GM12864 (cell line): Measurements from ENCODE around the gene RASGRP4.

Source experiments
- DNase-seq: peaks from one replicate; pipeline ENCODE4 v3.0.0-alpha.2; 2011; ENCODE audit warnings: low read depth
- H3K4me3 ChIP-seq: 2 replicates; pipeline ENCODE4 v1.5.1; 2011; ENCODE audit warnings: mild to moderate bottlenecking, low read depth, low read length, control low read depth
- CTCF ChIP-seq: IDR thresholded peaks from 2 replicates; pipeline ENCODE4 v1.5.1; 2011; ENCODE audit warnings: low read depth, mild to moderate bottlenecking, moderate library complexity, low read length, control low read depth, inconsistent platforms; ENCODE audit errors: missing control alignments

RASGRP4 gene

GRCh38 chr19:38389101-38389925 is 36.7 kb downstream of the RASGRP4 start:
- no peak for TF ChIP-seq CTCF
- no peak overlapping the region for H3K4me3 ChIP-seq
- DNase-seq = no peak

GRCh38 chr19:38388349-38389100 is 37.5 kb downstream of the RASGRP4 start, which contains the start of gene SPRED3:
TSS of gene SPRED3 (plus strand) at chr19:38388697. CDS start at chr19:38390303, 1,606 bp downstream.
- no peak for TF ChIP-seq CTCF
- peak within 1 kb of the TSS; percentile 12 for H3K4me3 ChIP-seq
- no peak for DNase-seq

GRCh38 chr19:38387550-38388348 is 38.3 kb downstream of the RASGRP4 start, which contains the start of gene GGN:
TSS of gene GGN (minus strand) at chr19:38388034. CDS start at chr19:38387261, 773 bp downstream.
- DNase-seq = no peak
- no peak for TF ChIP-seq CTCF
- peak within 1 kb of the TSS; percentile 12 for H3K4me3 ChIP-seq

GRCh38 chr19:38386971-38387549 is 39.0 kb downstream of the RASGRP4 start:
- no peak overlapping the region; the same call in 1 of the 2 replicates for H3K4me3 ChIP-seq
- DNase-seq = no peak
- TF ChIP-seq CTCF = no peak

GRCh38 chr19:38386300-38386970 is 39.6 kb downstream of the RASGRP4 start:
- DNase-seq = no peak
- H3K4me3 ChIP-seq = no peak overlapping the region
- no peak for TF ChIP-seq CTCF

- DNase-seq = no peak
- no peak for TF ChIP-seq CTCF
- H3K4me3 ChIP-seq = no peak overlapping the region
Observed at GRCh38 chr19:38385804-38386257, 40.2 kb downstream of the RASGRP4 start.
